ENCODE measurements around the gene CDHR1. TPM values are rescaled to one million over a fixed set of nuclear protein-coding genes. Genes with fewer than 3 reads are reported as not detected.
A peak's percentile ranks its signal among the peaks of the same experiment; 100 is the strongest.

CDHR1 gene
- total RNA-seq, 1 donor from 2014 or later = 4.3 TPM

DNA sequence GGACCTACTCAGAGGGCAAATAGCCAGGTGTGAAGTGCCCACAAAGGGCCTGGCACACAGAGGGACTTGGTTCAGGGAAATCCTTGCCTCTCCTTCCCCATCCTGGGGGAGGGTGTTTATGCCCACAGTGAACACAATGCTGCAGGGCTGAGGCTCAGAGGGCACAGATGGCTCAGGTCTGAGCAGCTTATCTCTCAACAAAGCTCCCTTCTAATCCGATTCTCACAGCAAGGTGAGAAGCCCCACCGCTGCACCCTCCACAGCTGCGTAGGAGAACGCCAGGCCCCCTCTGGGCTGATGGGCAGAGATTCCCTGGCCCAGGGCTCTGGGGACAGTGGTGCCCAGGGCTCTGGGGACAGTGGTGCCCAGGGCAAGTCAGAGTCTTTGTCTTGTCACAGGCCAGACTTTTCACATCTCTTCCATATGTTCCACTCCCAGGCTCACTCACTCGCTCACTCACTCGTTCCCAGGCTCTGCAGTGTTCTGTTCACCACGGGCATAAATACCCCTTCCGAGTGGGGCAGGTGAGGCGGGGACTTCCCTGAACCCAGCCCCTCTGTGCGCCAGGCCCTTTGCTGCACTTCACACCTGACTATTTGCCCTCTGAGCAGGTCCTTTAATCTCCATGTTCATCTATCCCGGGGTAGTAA, 8.7 kb upstream of the CDHR1 start:
- Histone ChIP-seq H3K27me3 (ENCODE audit: control insufficient read depth, insufficient read depth, low read length) (peaks cover 2% of the 10 kb centered on the region), H3K4me3 (ENCODE audit: low read depth, low read length) (no peak overlapping the region)
- TF ChIP-seq, protein P1, sequence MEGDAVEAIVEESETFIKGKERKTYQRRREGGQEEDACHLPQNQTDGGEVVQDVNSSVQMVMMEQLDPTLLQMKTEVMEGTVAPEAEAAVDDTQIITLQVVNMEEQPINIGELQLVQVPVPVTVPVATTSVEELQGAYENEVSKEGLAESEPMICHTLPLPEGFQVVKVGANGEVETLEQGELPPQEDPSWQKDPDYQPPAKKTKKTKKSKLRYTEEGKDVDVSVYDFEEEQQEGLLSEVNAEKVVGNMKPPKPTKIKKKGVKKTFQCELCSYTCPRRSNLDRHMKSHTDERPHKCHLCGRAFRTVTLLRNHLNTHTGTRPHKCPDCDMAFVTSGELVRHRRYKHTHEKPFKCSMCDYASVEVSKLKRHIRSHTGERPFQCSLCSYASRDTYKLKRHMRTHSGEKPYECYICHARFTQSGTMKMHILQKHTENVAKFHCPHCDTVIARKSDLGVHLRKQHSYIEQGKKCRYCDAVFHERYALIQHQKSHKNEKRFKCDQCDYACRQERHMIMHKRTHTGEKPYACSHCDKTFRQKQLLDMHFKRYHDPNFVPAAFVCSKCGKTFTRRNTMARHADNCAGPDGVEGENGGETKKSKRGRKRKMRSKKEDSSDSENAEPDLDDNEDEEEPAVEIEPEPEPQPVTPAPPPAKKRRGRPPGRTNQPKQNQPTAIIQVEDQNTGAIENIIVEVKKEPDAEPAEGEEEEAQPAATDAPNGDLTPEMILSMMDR (IDR thresholded peaks at IDR 0.05; ENCODE audit: insufficient read depth, low read length, poor library complexity, severe bottlenecking) = no peak

DNA sequence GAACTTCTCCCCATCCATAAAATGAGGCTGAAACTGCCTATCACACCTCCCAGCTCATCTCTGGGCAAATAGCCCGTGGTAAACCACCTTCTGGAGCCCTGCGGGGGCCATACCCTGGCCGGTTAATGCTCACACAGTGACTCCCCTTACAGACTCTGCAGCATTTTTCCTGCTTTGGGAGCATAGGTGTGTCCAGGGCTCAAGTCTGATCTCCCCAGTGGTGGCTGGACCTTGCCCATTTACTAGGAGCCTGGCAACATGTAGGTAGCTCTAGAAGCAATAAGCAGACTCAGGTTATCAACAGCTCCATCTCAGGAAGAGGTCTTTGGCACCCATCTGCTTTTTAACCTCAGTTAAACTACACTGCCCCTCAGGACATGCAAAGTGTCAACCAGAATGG, 5.5 kb upstream of the CDHR1 start:
- Histone ChIP-seq H3K27me3 (ENCODE audit: control insufficient read depth, insufficient read depth, low read length) (peaks cover 7% of the 10 kb centered on the region), H3K36me3 (ENCODE audit: control insufficient read depth, insufficient read depth, low read length) (no peaks in the 10 kb centered on the region), H3K4me3 (ENCODE audit: low read depth, low read length) (no peak overlapping the region)
- TF ChIP-seq, protein P1 (IDR thresholded peaks at IDR 0.05; ENCODE audit: insufficient read depth, low read length, poor library complexity, severe bottlenecking) = no peak
- no peak for DNase-seq (ENCODE audit: low read depth)

More for the DNA sequence above, 8.7 kb upstream of the CDHR1 start:
- DNase-seq (ENCODE audit: low read depth) = no peak
- H3K36me3 ChIP-seq (ENCODE audit: control insufficient read depth, insufficient read depth, low read length) = no peaks in the 10 kb centered on the region

DNA sequence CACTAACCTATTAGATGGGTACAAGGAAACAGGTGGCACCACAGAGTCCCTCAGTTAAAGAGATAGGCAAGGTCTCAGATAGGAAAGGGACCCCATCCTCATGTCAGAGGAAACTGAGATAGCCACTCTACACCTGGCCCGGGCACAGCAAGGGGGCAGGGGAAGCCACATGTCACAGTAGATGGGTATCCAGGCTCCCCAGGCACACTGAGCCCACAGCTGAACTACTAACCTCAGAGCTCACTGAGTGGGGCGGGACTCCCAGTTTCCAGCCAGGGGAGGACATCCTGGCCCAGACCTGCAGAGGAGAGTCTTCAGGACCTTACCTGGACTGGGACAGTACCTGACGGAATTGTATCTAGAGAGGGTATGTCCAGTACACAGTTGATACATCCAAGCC, 3.7 kb upstream of the CDHR1 start:
- TF ChIP-seq, protein P1 (IDR thresholded peaks at IDR 0.05; ENCODE audit: insufficient read depth, low read length, poor library complexity, severe bottlenecking) = no peak
- Histone ChIP-seq H3K27me3 (ENCODE audit: control insufficient read depth, insufficient read depth, low read length) (peaks cover 23% of the 10 kb centered on the region), H3K4me3 (ENCODE audit: low read depth, low read length) (no peak overlapping the region), H3K36me3 (ENCODE audit: control insufficient read depth, insufficient read depth, low read length) (no peaks in the 10 kb centered on the region)
- DNase-seq (ENCODE audit: low read depth) = no peak

DNA sequence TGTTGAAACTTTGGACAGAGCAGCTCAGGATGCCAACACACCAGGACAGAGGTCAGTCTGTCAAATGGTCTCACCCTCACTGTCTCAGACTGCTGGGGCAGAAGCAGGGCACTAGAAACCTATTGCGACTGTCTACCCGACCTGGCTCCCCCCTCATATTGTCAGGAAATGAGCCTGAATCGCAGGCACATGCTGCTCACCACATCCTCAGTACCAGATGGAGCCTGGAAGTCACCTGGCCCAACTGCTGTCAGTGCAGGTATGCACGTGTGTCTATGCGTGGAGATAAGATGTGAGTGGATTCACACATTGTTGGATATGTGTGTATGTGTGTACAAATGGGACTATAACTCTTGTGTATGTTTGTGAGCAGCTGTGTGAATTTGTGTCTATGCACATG, 3.2 kb upstream of the CDHR1 start:
- no peak for DNase-seq (ENCODE audit: low read depth)
- H3K36me3 ChIP-seq (ENCODE audit: control insufficient read depth, insufficient read depth, low read length) = no peaks in the 10 kb centered on the region
- H3K27me3 ChIP-seq (ENCODE audit: control insufficient read depth, insufficient read depth, low read length) = peaks cover 27% of the 10 kb centered on the region
- H3K4me3 ChIP-seq (ENCODE audit: low read depth, low read length) = no peak overlapping the region
- TF ChIP-seq, protein P1 (IDR thresholded peaks at IDR 0.05; ENCODE audit: insufficient read depth, low read length, poor library complexity, severe bottlenecking) = no peak

DNA sequence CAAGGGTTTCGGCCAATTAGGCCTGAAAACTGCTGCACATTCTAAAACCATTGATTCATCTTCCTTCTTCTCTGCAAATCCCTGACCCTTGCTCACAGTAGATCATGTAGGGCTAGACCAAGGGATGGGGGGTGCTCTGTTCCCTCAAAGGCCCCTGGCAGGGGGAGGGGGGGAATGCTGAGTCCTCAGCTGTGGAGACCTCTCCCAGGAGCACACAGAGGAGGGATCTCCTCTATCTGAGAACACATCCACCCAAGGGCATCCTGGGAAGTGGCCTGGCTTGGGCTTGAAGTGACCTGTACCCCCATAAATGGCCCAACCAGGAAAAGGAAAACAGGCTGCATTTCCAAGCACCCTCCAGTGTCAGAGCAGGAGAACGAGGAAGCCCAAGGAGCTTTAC, 1.0 kb upstream of the CDHR1 start:
- TF ChIP-seq, protein P1 (IDR thresholded peaks at IDR 0.05; ENCODE audit: insufficient read depth, low read length, poor library complexity, severe bottlenecking) = no peak
- no peak for DNase-seq (ENCODE audit: low read depth)
- Histone ChIP-seq H3K27me3 (ENCODE audit: control insufficient read depth, insufficient read depth, low read length) (peaks cover 29% of the 10 kb centered on the region), H3K4me3 (ENCODE audit: low read depth, low read length) (no peak overlapping the region), H3K36me3 (ENCODE audit: control insufficient read depth, insufficient read depth, low read length) (no peaks in the 10 kb centered on the region)

DNA sequence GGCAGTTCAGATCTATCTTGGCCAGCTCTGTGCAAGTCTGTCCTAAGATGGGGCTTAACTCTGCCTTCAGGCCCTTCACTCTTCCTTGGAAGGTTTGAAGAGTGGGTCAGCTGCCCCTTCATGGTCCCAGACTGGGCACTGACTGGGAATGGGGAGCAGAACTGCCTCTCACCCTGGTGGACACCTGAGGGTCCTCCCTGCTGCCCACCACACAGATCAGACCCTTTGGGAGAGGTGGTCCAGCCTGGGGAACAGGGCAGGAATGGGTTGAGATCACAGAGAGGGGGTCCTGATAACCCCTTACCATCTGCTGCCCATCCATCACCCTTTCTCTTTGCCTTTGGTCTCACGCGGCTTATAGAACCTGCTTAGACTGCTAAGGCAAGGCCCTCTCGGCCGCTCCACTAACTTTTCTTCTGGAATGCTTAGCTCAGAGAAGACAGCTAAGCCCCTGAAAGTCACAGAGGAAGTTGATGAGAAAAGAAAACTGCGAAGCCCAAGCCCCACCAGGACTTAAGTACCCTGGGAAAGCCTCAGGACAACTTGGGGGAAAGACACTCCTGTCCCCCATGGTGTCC, 402 bp upstream of the CDHR1 start:
- DNase-seq (ENCODE audit: low read depth) = no peak
- H3K4me3 ChIP-seq (ENCODE audit: low read depth, low read length) = peak overlapping the region; percentile 30
- H3K27me3 ChIP-seq (ENCODE audit: control insufficient read depth, insufficient read depth, low read length) = peaks cover 29% of the 10 kb centered on the region

More for the DNA sequence above, 402 bp upstream of the CDHR1 start:
- H3K36me3 ChIP-seq (ENCODE audit: control insufficient read depth, insufficient read depth, low read length) = no peaks in the 10 kb centered on the region
- TF ChIP-seq, protein P1 (IDR thresholded peaks at IDR 0.05; ENCODE audit: insufficient read depth, low read length, poor library complexity, severe bottlenecking) = no peak

Data from kidney epithelial cell (primary cell).